HTERT RPE-1 (cell line): Measurements from ENCODE around the gene CLDN3.

ENCODE experiments used
- in situ Hi-C: fragments of 300-500 bp; cut with MboI; formaldehyde crosslinking; loops from 4 replicates; pipeline ENCODE4 v1.14.3; 2020; ENCODE audit warnings: low sequenced_read_pairs

The CLDN3 gene

DNA sequence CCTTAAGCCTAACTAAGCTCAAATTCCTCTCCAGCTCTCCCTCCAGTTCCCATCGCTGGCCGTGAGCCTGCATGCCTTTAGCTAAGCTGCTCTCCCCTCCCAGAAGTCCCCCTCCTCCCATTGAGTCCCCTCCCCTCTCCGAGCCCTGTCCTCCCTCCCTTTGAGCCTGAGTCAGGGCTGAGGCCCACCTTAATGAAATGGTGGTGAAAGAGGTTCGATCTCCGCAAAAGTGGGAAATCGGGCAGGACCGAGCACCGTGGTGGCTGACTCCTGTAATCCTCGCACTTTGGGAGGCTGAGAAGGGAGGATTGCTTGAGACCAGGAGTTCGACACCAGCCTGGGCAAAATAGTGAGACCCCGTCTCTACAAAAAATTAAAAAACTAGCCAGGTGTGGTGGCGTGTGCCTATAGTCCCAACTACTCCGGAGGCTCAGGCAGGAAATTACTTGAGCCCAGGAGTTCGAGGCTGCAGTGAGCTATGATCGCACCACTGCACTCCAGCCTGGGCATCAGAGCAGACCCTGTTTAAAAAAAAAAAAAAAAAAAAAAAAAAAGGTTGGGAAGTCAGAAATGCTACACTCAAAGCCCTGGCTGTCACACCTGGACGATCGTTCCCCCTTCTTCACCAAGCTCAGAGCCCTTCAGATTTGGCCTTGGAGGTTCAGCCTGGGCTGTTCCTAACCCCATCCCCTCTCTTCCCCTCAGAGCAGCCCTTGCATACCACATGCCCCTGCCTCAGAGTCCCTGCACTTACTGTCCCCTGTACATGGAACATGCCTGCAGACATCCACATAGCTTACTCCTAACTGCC, 995 bp upstream of the CLDN3 start:
- in situ Hi-C loops = no loop called here

DNA sequence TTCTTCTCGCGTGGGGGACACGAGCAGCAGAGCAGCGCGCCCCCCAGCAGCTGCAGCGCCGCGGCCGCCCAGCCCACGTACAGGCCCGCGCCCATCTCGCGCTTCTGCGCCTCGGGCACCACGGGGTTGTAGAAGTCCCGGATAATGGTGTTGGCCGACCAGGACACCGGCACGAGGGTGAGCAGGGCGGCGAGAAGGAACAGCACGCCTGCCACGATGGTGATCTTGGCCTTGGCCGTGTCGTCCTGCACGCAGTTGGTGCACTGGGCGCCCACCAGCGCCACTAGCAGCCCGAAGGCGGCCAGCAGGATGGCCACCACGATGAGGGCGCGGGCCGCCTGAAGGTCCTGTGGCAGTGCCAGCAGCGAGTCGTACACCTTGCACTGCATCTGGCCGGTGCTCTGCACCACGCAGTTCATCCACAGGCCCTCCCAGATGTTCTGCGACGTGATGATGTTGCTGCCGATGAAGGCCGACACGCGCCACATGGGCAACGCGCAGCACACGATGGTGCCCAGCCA, 529 bp downstream of the CLDN3 start:
- in situ Hi-C loops = no loop called here

DNA sequence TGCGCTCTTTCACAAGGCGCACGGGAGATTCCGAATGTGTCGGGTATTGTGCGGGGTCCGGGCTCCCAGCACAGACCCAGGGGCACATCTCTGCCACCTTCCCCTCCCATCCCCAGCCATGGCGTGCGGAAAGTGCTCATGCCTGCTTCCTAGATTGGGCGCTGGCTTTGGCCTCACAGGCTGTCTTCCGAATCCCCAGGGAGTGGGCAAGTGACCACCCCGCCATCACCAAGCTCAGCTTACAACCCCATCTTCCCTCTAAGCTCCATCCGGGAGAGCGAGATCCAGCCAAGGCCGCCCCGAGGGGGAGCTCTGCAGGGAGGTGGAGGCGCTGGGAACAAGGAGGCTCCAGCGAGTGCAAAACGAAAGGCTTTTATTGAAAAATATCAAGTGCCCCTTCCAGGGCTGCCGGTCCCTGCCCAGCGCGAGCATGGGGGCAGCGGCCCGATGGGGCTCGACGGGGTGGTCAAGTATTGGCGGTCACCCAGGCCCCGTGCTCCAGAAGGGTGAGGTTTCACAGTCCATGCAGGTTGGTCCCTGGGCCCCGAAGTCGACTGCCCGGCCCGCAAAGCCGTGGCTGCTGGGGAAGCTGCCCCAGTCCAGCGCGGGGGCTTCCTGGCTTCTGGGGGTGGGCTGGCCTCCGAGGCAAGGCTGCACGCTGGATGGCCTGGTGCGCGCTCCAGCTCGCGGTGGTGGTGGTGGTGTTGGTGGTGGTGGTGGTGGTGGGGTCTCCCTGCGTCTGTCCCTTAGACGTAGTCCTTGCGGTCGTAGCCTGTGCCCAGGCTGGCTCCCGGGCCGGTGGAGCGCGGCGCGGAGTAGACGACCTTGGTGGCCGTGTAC, 1.2 kb downstream of the CLDN3 start:
- in situ Hi-C loops = no loop called here

DNA sequence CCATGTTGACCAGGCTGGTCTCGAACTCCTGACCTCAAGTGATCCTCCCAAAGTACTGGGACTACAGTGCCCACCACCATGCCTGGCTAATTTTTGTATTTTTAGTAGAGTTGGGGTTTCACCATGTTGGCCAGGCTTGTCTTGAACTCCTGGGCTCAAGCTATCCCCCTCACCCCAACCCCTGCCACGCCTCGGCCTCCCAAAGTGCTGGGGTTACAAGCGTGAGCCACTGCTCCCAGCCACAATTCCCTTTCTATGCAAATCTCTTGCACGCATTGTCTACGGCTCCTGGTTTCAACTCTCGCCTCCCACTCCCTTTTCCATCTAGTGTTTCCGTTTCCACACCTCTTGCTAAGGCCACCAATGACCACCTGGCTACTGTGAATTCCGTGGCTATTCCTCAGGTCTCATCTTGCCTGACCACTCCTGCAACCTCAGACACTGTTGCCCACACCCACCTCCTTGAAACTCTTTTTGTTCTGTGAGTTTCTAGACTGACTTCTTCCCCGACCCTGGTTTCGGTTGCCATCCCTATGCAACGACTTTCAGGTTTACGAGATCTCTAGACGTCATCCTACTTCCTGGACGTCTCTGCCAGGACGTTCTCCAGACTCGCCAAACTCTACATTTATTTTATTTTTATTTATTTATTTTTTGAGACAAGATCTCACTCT, 3.4 kb downstream of the CLDN3 start:
- in situ Hi-C loops = no loop called here

DNA sequence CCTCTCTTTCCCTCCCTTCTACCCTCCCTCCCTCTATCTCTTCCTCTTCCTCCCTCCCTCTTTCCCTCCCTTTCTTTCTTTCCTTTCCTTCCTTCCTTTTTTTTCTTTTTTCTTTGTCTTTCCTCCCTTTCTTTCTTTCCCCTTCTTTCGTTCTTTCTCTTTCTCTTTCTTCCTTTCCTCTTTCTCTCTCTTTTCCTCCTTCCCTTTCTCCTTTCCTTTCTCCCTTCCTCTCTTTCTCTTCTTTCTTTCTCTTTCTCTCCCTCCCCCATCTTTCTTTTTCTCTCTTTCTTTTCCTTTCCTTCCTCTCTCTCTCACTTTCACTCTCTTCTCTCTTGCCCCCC, 7.4 kb downstream of the CLDN3 start:
- in situ Hi-C loops = no loop called here

DNA sequence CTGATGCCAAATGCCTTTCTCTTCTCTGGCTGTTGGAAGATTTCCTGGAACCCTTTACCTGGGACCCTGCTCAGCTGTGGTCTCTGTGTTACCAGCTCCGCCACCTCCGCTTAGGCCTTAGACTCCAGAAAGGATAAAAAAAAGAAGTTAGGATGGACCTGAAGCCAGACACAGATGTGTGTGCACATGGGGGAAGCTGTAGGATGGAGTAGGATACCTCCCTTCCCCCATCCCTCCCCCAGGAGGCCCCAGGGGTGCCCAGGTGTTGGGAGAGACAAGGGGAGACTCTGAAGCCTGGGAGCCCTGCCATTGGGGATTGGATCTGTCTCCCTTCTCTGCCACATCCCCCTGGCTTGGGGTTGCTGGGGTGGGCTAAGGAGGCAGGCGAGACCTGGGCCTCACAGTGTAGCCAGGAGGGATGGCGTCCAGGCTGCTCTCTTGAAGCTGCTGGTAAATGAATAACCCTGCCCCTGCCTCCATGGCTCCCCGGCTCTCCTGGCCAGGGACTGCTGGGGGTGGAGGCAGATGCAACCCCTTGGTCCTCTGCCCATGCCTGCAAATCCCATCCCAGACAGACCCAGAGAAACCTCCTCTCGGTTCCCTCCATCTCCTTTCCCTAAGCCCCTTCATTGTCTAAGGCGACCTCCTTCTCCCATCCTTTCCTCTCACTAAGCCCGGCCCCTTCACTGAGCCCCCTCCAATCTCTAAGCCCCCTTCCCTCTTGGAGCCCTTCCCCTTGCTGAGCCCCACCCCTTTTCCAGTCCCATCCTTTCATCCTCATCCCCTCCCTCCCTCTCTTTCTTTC, 8.0 kb downstream of the CLDN3 start:
- in situ Hi-C loops = no loop called here

DNA sequence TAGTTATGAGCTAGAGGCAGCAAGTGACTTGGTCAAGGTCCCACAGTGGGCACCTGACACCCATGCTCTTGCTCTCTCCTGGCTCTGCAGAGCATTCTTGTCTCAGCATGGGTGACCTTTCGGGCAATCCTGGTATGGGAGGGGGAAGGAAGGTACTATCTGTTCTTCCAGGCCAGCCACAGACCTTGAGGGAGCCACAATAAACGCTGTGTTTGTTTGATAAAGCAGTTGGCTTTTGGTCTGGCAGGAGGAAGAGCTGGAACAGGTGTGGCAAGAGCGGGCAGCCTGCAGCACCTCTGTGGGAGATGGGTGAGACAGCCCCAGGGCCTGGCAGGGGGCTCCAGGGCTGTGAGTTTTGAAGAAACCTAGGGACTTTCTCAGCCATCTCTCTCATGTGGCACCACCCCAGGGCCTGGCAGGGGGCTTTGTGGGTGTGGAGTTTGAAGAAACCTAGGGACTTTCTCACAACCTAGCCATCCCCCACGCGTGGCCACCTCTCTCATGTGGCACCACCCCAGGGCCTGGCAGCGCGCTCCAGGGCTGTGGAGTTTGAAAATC, 11.4 kb downstream of the CLDN3 start:
- in situ Hi-C loops = no loop called here

DNA sequence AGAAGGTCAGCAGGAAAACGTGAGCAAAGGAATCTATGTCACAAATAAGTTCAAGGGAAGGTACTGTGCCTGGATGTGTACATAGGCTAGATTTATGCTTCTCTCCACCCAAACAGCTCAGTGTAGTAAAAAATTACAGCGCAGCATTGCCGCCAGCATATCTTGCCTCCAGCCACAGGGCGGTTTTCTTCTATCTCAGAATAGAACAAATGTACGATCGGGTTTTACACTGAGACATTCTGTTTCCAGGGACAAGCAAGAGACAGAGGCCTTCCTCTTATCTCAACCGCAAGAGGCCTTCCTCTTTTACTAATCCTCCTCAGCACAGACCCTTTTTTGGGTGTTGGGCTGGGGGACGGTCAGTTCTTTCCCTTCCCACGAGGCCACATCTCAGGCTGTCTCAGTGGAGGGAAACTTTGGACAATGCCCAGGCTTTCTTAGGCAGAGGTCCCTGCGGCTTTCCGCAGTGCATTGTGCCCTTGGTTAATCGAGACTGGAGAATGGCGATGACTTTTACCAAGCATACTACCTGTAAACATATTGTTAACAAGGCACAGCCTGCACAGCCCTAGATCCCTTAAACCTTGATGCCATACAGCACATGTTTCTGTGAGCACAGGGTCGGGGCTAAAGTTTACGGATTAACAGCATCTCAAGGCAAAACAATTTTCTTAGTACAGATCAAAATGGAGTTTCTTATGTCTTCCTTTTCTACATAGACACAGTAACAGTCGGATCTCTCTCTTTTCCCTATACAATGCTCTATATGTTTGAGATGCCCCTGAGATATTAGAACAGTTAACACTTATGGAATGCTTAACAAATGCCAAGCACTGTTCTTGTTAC, 19.9 kb downstream of the CLDN3 start:
- in situ Hi-C loops = no loop called here

DNA sequence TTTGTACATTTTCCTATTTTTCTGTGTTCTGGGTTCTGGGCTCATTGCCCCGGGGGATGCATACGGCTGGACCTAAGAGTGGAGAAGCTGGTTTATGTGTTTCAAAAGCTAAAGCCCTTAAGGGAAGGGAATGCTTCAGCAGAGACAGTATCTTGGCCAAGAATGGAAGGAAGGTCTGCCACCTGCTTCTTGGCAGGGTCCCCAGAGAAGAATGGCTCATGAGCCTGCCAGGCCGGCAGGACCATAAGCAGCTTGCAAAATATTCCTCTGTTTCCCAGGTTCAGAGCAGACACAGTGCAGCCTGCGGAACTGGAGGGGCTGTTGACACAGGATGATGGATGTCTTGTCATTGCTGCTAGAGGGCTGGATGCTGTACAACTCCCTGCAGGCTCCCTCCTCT, 23.7 kb downstream of the CLDN3 start:
- in situ Hi-C loops = no loop called here

DNA sequence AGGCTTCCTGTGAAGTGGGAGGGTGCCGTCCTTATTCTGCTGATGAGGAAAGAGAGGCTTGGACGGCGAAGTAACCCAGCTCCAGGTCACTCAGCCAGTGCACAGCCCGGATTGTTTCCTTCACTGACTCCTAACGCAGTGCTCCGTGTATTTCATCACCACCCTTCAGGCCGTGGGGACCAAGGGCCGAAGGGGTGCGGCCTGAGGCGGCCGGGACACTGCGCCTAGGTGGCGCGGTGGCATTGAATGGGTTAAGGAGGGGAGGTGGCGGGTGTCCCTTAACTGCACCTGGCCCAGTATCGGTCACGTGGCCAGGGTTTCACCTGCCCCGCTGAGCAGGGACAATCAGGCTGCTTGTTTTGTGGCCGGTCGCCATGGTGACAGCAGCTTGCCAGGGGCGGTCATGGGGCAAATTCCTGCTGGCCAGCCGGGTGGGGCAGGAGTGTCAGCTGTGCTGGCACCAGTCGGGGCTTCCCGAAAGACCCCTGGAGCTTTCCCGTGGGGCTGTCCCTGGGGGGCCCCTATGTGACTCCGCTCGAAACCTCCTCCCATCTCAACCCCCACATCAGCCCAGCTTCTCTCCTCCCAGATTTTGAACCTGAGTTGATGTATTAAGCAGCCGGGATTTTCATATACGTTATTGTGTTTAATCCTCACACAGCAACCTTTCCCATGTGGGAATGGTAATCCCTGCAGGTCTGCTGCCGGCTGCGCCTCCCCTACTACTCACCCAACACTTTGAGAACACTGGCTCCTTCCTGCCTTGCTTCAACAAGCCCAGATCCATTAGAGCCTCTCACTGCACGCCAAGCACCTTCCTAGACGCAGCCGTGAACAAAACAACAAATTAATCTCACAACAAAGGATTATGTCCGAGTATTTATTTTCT, 27.1 kb downstream of the CLDN3 start:
- in situ Hi-C loops = no loop called here

DNA sequence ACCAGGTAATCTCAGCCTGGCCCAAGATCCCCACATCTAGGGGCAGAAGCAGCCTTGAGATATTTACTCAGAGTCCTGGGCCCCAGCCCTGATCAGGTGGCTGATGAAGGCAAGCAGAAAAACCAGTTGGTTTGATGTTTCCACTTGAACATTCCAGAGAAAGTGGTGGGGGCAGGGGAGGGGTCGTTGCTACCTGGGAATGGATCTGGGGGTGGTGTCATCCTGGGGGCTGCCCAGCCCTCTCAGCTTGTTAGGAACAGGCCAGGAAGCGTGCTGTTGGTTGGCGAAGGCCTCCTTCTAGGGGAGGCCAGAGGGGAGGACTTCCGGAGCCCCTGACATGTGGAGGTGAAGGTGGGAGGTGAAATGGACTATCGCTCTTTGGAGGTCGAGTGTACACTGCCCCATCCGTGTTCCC, 27.7 kb downstream of the CLDN3 start:
- in situ Hi-C loops = no loop called here

DNA sequence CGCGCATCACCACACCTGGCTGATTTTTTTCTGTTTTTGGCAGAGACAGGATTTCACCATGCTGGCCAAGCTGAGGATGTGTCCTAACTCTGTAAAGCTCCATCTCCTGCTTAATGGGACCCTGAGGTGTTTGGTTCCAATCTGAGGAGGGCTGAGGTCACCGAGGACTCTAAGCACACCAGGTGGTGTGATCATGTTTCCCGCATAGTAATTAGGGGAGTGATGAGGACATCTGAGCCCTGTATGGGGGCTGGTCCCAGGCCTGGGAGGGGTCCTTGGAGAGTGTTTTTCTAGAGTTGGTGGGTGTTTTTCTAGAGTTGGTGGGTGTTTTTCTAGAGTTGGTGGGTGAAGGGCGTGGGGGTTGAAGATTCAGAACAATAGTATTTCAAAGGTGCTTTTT, 28.5 kb downstream of the CLDN3 start:
- in situ Hi-C loops = no loop called here

DNA sequence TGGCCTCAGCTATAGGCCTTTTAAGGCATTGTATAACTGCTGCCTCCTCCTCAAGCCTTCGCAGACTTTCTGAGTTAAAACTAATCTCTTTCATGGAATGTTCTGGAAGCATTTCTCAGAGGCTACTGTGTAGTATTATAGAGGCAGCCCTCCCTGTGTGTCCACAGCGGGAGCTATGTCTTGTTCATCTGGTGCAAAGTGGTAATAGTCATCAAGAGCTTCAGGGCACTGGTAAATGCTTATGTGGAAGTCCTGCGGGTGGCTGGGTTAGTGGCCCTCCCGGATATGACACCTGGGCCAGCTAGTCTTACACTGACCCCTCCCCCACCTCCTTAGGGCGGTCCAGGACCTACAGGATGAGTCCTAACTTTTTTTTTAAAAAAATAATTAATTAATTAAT, 29.3 kb downstream of the CLDN3 start:
- in situ Hi-C loops = no loop called here

DNA sequence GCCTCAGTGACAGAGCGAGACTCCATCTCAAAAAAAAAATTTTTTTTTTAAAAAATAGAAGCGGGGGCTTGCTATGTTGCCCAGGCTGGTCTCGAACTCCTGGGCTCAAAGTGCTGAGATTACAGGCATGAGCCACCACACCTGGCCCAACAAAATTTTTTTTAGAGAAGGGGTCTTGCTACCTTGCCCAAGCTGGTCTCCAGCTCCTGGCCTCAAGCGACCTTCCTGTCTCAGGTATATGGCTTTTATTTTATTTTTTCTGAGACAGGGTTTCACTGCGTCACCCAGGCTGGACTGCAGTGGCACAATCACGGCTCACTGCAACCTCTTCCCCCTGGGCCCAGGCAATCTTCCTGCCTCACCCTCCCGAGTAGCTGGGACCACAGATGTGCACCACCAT, 29.9 kb downstream of the CLDN3 start:
- in situ Hi-C loops = no loop called here

DNA sequence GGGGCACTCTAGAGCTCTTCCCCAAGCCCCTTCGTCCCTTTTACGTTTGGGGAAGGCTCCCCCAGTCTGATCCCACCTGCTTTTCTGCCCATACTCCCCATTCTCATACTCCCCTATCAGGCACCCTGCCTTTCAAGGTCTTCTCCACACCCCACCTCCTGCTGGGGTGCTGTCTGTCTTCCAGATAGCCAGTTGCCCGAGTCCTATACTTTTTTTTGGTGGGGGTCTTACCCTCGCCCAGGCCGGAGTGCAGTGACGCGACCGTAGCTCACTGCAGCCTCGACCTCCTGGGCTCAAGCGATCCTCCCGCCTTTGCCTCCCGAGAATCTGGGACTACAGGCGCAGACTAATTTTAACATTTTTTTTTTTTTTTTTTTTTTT, 30.7 kb downstream of the CLDN3 start:
- in situ Hi-C loops = no loop called here

DNA sequence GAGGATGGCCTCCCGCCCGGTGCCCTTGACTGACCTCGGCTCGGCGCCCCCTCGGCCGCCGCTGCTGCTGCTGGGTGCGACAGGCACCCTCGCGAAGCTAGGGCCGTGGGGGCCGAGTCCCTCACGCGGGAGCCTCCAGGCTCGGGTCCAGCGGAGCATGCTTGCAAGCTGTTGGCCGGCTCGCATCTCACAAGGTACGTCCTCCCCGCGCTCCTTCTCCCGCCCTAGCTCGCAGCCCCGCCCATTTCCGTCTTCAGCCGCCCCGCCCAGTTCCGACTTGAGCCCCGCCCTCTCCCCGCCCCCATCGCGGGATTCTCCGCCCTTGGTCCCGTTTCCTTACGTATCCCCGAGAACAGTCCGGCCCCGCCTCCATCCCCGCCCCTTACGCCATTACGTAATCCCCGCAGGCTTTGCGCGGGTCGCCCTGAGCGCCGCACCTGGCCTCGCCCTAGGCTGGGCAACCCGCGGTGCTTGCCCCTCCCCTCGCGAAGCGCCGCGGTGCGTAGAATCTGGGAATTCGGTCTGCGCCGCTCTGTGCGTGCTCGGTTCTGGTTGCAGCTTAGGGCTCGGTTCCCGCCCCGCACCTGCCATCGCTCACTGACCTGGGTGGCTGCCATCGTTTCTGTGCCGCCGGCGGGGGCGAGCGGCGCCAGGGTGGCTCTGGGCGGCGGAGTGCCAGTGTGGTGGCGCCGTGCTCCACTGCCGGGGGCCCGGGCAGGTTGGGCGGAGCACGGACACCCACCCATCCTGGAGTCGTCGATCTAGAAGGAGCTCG, 31.3 kb downstream of the CLDN3 start, which contains the start of gene ABHD11:
Gene ABHD11, minus strand, starts transcription at position 191 of the 775 bp plus-strand sequence. Its CDS starts 32 bp downstream, at position 159.
- in situ Hi-C loops = no loop called here

DNA sequence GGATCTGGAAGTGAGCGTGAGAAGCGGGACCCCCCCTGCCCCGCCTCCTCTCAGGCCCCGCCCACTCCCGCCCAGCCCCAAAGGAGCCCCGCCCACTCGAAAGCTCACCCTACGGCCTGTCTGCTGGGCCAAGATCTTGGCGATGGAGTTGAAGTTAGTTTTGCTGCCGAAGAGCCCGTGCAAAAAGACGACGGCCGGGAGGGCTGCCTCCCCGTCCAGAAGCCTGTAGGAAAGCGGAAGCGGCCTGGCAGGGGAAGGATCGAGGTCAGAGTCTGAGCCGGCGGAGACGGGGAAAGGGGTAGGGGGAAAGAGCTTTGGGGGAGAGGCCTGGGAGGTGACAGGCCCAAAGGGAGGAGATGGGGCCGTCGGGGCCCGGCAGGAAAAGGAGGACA, 31.9 kb downstream of the CLDN3 start:
- in situ Hi-C loops = no loop called here
